Measurements from ENCODE around the gene MTSS2.

The MTSS2 gene

DNA sequence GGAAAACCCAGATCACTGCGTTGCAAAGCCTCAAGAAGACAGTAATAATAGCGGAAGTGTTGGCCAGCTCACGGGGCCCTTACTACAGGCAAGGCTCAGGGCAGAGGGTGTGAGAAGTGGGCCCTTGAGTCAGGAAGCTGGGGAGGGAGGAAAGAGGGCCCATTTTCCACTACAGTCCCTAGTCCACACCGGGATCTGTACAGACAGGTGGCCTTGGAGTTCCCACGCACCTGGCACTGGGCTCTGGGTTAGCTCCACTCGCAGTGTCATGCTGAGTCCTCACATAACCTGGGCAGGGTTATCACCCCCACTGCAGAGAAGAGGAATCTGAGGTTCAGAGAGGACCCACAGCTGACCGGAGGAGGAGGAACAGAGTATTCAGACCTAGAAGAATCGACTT, 16.8 kb upstream of the MTSS2 start:
- POLR2A ChIA-PET = no interaction called here
- Histone ChIP-seq H3K36me3 (ENCODE audit: control insufficient read depth in 2 of 2, insufficient read depth in 1 of 2, low read length in 2 of 2) (peaks cover 0 to 5% of the 10 kb centered on the region in 2 experiments; a peak in 1 of 3 replicates), H3K9me3 (ENCODE audit: control insufficient read depth, insufficient read depth, low read depth, low read length) (no peaks in the 10 kb centered on the region), H3K4me3 (ENCODE audit: low read depth, low read length) (no peak overlapping the region), H3K4me1 (ENCODE audit: control insufficient read depth, insufficient read depth, low read length) (no peaks in the 10 kb centered on the region), H3K27ac (ENCODE audit: extremely low read depth, low read depth, low read length) (no peak overlapping the region)
- no peak for TF ChIP-seq ZNF184 (tag by site-specific recombination; IDR thresholded peaks at IDR 0.05)
- TF ChIP-seq ZNF362 (tag by site-specific recombination; IDR thresholded peaks at IDR 0.05) = no peak
- no peak for TF ChIP-seq ZNF560 (tag by site-specific recombination; IDR thresholded peaks at IDR 0.05; ENCODE audit: borderline replicate concordance)
- CTCF ChIA-PET = interaction anchor here (1.5 kb wide), 1 partner anchor 68 kb away, joined by 4 read pairs; no protein-coding TSS in a partner anchor

- Histone ChIP-seq H3K4me1 (ENCODE audit: control insufficient read depth, insufficient read depth, low read length) (no peaks in the 10 kb centered on the region), H3K27ac (ENCODE audit: extremely low read depth, low read depth, low read length) (no peak overlapping the region), H3K9me3 (ENCODE audit: control insufficient read depth, insufficient read depth, low read depth, low read length) (no peaks in the 10 kb centered on the region), H3K36me3 (ENCODE audit: control insufficient read depth in 2 of 2, insufficient read depth in 1 of 2, low read length in 2 of 2) (peaks cover 0 to 5% of the 10 kb centered on the region in 2 experiments; a peak in 1 of 3 replicates), H3K4me3 (ENCODE audit: low read depth, low read length) (no peak overlapping the region)
- no peak for TF ChIP-seq ZNF16 (tag by site-specific recombination; IDR thresholded peaks at IDR 0.05; ENCODE audit: low read depth)
- TF ChIP-seq TRIM28 (IDR thresholded peaks at IDR 0.05; ENCODE audit: borderline replicate concordance, low read length) = no peak
- no peak for TF ChIP-seq ZNF19 (tag by site-specific recombination; IDR thresholded peaks at IDR 0.05; ENCODE audit: low read depth)
- ChIA-PET POLR2A (no interaction called here), CTCF (no interaction called here)
Observed at GRCh38 chr16:70701998-70702397, 16.1 kb upstream of the MTSS2 start.

GRCh38 chr16:70701596-70701995, 15.7 kb upstream of the MTSS2 start:
- H3K27ac ChIP-seq (ENCODE audit: extremely low read depth, low read depth, low read length) = no peak overlapping the region
- TF ChIP-seq MZF1 (tag by site-specific recombination; IDR thresholded peaks at IDR 0.05; ENCODE audit: borderline replicate concordance) = no peak
- no peak for TF ChIP-seq ZNF133 (tag by site-specific recombination; IDR thresholded peaks at IDR 0.05)
- TF ChIP-seq ZNF473 (tag by site-specific recombination; IDR thresholded peaks at IDR 0.05) = no peak
- TF ChIP-seq ZNF555 (tag by site-specific recombination; conservative IDR thresholded peaks at IDR 0.05) = no peak
- TF ChIP-seq ZNF391 (tag by site-specific recombination; IDR thresholded peaks at IDR 0.05; ENCODE audit: borderline replicate concordance, low read depth) = no peak
- H3K36me3 ChIP-seq (ENCODE audit: control insufficient read depth in 2 of 2, insufficient read depth in 1 of 2, low read length in 2 of 2) = peaks cover 0 to 5% of the 10 kb centered on the region in 2 experiments; a peak in 1 of 3 replicates
- CTCF ChIA-PET = no interaction called here
- POLR2A ChIA-PET = no interaction called here
- H3K4me3 ChIP-seq (ENCODE audit: low read depth, low read length) = no peak overlapping the region
- no peaks in the 10 kb centered on the region for H3K9me3 ChIP-seq (ENCODE audit: control insufficient read depth, insufficient read depth, low read depth, low read length)
- no peaks in the 10 kb centered on the region for H3K4me1 ChIP-seq (ENCODE audit: control insufficient read depth, insufficient read depth, low read length)

- Histone ChIP-seq H3K27ac (ENCODE audit: extremely low read depth, low read depth, low read length) (no peak overlapping the region), H3K36me3 (ENCODE audit: control insufficient read depth in 2 of 2, insufficient read depth in 1 of 2, low read length in 2 of 2) (peaks cover 0 to 5% of the 10 kb centered on the region in 2 experiments; a peak in 1 of 3 replicates), H3K4me3 (ENCODE audit: low read depth, low read length) (no peak overlapping the region), H3K4me1 (ENCODE audit: control insufficient read depth, insufficient read depth, low read length) (no peaks in the 10 kb centered on the region), H3K9me3 (ENCODE audit: control insufficient read depth, insufficient read depth, low read depth, low read length) (no peaks in the 10 kb centered on the region)
- ChIA-PET CTCF (no interaction called here), POLR2A (no interaction called here)
- TF ChIP-seq ZNF324 (tag by site-specific recombination; IDR thresholded peaks at IDR 0.05) (no peak), ZNF664 (tag by site-specific recombination; IDR thresholded peaks at IDR 0.05) (no peak), ZNF148 (tag by site-specific recombination; IDR thresholded peaks at IDR 0.05; ENCODE audit: borderline replicate concordance) (no peak)
Observed at GRCh38 chr16:70701036-70701435, 15.2 kb upstream of the MTSS2 start.
